ENCODE results near the gene SAMHD1. TPM values are rescaled to one million over a fixed set of nuclear protein-coding genes. Genes with fewer than 3 reads are reported as not detected.
A peak's percentile ranks its signal among the peaks of the same experiment; 100 is the strongest.

The SAMHD1 gene
- total and polyA plus RNA-seq, 2 of the 13 experiments (the other 11 are each of a cell fraction or from before 2014, with no cell fraction given): 16.9 to 43.5 TPM

DNA sequence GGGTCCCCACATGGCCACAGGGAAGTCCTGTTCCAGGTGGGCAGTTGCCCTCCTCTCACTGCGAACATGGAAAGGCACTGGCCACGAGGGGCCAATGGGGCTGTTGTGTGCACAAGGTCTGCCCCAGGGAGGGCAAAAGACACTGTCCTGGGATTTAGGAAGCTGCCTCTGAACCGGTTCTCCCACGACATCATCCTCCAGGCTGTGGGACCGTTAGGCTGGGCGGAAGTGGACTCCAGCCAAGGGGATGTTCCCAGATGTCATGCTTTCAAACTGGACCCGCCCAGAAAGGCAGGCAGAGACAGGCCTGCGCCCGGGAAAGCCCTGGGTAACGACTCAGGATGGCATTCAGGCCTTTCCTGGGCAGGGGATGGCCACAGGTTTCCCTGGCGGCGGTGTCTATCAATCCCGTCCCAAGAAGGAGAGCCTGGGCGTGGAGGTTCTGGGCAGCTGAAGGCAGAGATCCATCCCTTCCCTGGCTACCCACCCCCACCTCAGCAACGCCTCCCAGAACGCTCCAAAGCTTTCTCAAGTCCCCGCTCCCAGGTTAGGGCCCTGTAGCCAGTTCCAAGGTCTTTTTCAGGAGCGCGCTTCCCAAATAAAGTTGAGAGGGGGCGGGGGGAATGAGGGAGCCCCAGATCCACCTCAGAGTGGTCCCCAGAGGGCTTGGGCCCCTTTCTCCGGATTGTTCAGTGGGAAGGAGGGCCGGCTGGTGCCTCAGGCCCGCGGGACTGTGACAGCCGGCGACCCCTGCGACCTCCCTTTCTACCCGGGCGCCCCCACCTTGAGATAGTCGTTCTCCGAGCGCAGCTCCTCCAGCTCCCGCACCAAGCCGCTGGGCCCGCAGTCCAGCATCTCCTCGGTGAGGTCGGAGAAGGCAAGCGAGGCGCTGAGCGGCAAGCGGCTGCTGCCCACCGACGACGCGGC is 89.4 kb downstream of the SAMHD1 start (continued):
- TF ChIP-seq, protein P1, sequence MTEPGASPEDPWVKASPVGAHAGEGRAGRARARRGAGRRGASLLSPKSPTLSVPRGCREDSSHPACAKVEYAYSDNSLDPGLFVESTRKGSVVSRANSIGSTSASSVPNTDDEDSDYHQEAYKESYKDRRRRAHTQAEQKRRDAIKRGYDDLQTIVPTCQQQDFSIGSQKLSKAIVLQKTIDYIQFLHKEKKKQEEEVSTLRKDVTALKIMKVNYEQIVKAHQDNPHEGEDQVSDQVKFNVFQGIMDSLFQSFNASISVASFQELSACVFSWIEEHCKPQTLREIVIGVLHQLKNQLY (CRISPR knock-in tag; IDR thresholded peaks at IDR 0.05): no peak
- TF ChIP-seq, protein P2, sequence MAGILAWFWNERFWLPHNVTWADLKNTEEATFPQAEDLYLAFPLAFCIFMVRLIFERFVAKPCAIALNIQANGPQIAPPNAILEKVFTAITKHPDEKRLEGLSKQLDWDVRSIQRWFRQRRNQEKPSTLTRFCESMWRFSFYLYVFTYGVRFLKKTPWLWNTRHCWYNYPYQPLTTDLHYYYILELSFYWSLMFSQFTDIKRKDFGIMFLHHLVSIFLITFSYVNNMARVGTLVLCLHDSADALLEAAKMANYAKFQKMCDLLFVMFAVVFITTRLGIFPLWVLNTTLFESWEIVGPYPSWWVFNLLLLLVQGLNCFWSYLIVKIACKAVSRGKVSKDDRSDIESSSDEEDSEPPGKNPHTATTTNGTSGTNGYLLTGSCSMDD (CRISPR knock-in tag; IDR thresholded peaks at IDR 0.05): no peak
- no peak for TF ChIP-seq ZNF207 (IDR thresholded peaks at IDR 0.05; ENCODE audit: borderline replicate concordance)
- TF ChIP-seq, protein P3, sequence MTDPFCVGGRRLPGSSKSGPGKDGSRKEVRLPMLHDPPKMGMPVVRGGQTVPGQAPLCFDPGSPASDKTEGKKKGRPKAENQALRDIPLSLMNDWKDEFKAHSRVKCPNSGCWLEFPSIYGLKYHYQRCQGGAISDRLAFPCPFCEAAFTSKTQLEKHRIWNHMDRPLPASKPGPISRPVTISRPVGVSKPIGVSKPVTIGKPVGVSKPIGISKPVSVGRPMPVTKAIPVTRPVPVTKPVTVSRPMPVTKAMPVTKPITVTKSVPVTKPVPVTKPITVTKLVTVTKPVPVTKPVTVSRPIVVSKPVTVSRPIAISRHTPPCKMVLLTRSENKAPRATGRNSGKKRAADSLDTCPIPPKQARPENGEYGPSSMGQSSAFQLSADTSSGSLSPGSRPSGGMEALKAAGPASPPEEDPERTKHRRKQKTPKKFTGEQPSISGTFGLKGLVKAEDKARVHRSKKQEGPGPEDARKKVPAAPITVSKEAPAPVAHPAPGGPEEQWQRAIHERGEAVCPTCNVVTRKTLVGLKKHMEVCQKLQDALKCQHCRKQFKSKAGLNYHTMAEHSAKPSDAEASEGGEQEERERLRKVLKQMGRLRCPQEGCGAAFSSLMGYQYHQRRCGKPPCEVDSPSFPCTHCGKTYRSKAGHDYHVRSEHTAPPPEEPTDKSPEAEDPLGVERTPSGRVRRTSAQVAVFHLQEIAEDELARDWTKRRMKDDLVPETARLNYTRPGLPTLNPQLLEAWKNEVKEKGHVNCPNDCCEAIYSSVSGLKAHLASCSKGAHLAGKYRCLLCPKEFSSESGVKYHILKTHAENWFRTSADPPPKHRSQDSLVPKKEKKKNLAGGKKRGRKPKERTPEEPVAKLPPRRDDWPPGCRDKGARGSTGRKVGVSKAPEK (CRISPR knock-in tag; IDR thresholded peaks at IDR 0.05; ENCODE audit: borderline replicate concordance): no peak
- TF ChIP-seq NR2C2 (CRISPR knock-in tag; IDR thresholded peaks at IDR 0.05; ENCODE audit: borderline replicate concordance): no peak
- TF ChIP-seq SCMH1 (CRISPR knock-in tag; IDR thresholded peaks at IDR 0.05; ENCODE audit: borderline replicate concordance): no peak
- TF ChIP-seq GATA4 (IDR thresholded peaks at IDR 0.05; ENCODE audit: borderline replicate concordance, low read depth): peak; percentile 36; the same call in 1 of the 2 replicates
- no peak for TF ChIP-seq IRX3 (CRISPR knock-in tag; IDR thresholded peaks at IDR 0.05; ENCODE audit: borderline replicate concordance, low read depth)
- no peak for TF ChIP-seq BRD4 (CRISPR knock-in tag; IDR thresholded peaks at IDR 0.05)
- no peak for TF ChIP-seq FOXC1 (CRISPR knock-in tag; IDR thresholded peaks at IDR 0.05; ENCODE audit: borderline replicate concordance)
- no peak for TF ChIP-seq HHEX (CRISPR knock-in tag; IDR thresholded peaks at IDR 0.05)
- TF ChIP-seq PHF21A (CRISPR knock-in tag; IDR thresholded peaks at IDR 0.05): peak; percentile 81; the same call in 1 of the 2 replicates
- TF ChIP-seq, protein P4, sequence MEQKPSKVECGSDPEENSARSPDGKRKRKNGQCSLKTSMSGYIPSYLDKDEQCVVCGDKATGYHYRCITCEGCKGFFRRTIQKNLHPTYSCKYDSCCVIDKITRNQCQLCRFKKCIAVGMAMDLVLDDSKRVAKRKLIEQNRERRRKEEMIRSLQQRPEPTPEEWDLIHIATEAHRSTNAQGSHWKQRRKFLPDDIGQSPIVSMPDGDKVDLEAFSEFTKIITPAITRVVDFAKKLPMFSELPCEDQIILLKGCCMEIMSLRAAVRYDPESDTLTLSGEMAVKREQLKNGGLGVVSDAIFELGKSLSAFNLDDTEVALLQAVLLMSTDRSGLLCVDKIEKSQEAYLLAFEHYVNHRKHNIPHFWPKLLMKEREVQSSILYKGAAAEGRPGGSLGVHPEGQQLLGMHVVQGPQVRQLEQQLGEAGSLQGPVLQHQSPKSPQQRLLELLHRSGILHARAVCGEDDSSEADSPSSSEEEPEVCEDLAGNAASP (CRISPR knock-in tag; IDR thresholded peaks at IDR 0.05; ENCODE audit: borderline replicate concordance): no peak
- 0 out of 2 replicates have a peak, but pooled peaks have one; percentile 43 for TF ChIP-seq ZNF619 (CRISPR knock-in tag; IDR thresholded peaks at IDR 0.05)
- TF ChIP-seq ZNF225 (CRISPR knock-in tag; IDR thresholded peaks at IDR 0.05): peak; percentile 70
- no peak for TF ChIP-seq ZNF460 (CRISPR knock-in tag; IDR thresholded peaks at IDR 0.05; ENCODE audit: borderline replicate concordance)
- TF ChIP-seq FOXO1 (CRISPR knock-in tag; IDR thresholded peaks at IDR 0.05): no peak
